ENCODE measurements around the gene TSPAN3.

The TSPAN3 gene

GRCh38 chr15:77083381-77084160 is 12.7 kb upstream of the TSPAN3 start:
- DNase-seq: peak; percentile 78

GRCh38 chr15:77081971-77082370 is 11.1 kb upstream of the TSPAN3 start:
- no peak for DNase-seq

GRCh38 chr15:77076323-77076915 is 5.5 kb upstream of the TSPAN3 start:
- no peak for DNase-seq

- no peak for DNase-seq
These were observed 4.6 kb upstream of the TSPAN3 start for GRCh38 chr15:77075528-77075927.

- no peak for DNase-seq
These were observed 3.4 kb upstream of the TSPAN3 start for GRCh38 chr15:77074350-77074749.

- no peak for DNase-seq
These were observed 655 bp upstream of the TSPAN3 start for GRCh38 chr15:77071305-77072223.

- no peak for DNase-seq
These were observed 772 bp downstream of the TSPAN3 start for GRCh38 chr15:77070180-77070494.

- DNase-seq: peak; percentile 39
These were observed 1.3 kb downstream of the TSPAN3 start for GRCh38 chr15:77069521-77070121.

GRCh38 chr15:77068633-77069032 is 2.3 kb downstream of the TSPAN3 start:
- no peak for DNase-seq

GRCh38 chr15:77067691-77068367 is 3.1 kb downstream of the TSPAN3 start:
- DNase-seq: no peak

- no peak for DNase-seq
These were observed 3.8 kb downstream of the TSPAN3 start for GRCh38 chr15:77066971-77067690.

- no peak for DNase-seq
These were observed 6.2 kb downstream of the TSPAN3 start for GRCh38 chr15:77064539-77065308.

GRCh38 chr15:77064063-77064462 is 6.8 kb downstream of the TSPAN3 start:
- DNase-seq: no peak

- no peak for DNase-seq
These were observed 7.7 kb downstream of the TSPAN3 start for GRCh38 chr15:77063249-77063648.

- DNase-seq: no peak
These were observed 10.4 kb downstream of the TSPAN3 start for GRCh38 chr15:77060546-77060945.

- peak; percentile 57 for DNase-seq
These were observed 11.0 kb downstream of the TSPAN3 start for GRCh38 chr15:77059786-77060361.

- no peak for DNase-seq
These were observed 12.4 kb downstream of the TSPAN3 start for GRCh38 chr15:77058468-77058867.

- no peak for DNase-seq
These were observed 13.2 kb downstream of the TSPAN3 start for GRCh38 chr15:77057685-77058084.

GRCh38 chr15:77057072-77057471 is 13.8 kb downstream of the TSPAN3 start:
- DNase-seq: no peak

- no peak for DNase-seq
These were observed 17.2 kb downstream of the TSPAN3 start for GRCh38 chr15:77053709-77054108.

GRCh38 chr15:77052556-77052955 is 18.4 kb downstream of the TSPAN3 start:
- DNase-seq: no peak
